PC-3 (cell line): ENCODE results near the gene WNT2B. TPM values are rescaled to one million over a fixed set of nuclear protein-coding genes. Genes with fewer than 3 reads are reported as not detected.

Source experiments
- ATAC-seq: fragments of 200-7000 bp; cut with Tn5 transposase; 2 replicates; pipeline ENCODE4 v1.9.1; 2020; ENCODE audit warnings: mild to moderate bottlenecking, moderate library complexity
- BruUV-seq: library from RNA; stranded (reverse); fragments of 400-500 nt; replicated peaks from 2 replicates; lab custom pipeline; 2021; lab: Mats Ljungman, UMichigan
- CTCF ChIA-PET: fragments of 300-600 bp; sonication (Branson Sonifier 250); formaldehyde crosslinking; loops from one replicate; lab custom pipeline; 2022; ENCODE audit warnings: antibody characterized with exemption; lab: Charles Lee
- POLR2A ChIA-PET: fragments of 300-600 bp; sonication (Branson Sonifier 250); formaldehyde crosslinking; loops from one replicate; lab custom pipeline; 2022; ENCODE audit warnings: antibody characterized with exemption; ENCODE audit not compliant: unreplicated experiment; lab: Charles Lee
- DNase-seq: peaks from one replicate; pipeline ENCODE4 v3.0.0-alpha.2; 2015
- H2AFZ ChIP-seq: fragments of 300-600 bp; sonication (generic); 2 replicates; pipeline ENCODE4 v1.6.0; 2016; ENCODE audit warnings: antibody characterized with exemption, low read length
- H3F3A ChIP-seq: fragments of 300-600 bp; sonication (generic); one replicate; pipeline ENCODE4 v1.6.0; 2017; ENCODE audit warnings: antibody characterized with exemption, low read length, control low read depth, mild to moderate bottlenecking; ENCODE audit not compliant: unreplicated experiment
- H3K27ac ChIP-seq: fragments of 300-600 bp; sonication (generic); 2 replicates; pipeline ENCODE4 v1.5.1; 2016; ENCODE audit warnings: mild to moderate bottlenecking, low read length
- H3K27me3 ChIP-seq: fragments of 300-600 bp; sonication (generic); 2 replicates; pipeline ENCODE4 v1.6.1; 2016; ENCODE audit warnings: low read length, mixed read lengths
- H3K36me3 ChIP-seq: fragments of 300-600 bp; sonication (generic); 2 replicates; pipeline ENCODE4 v1.6.1; 2016; ENCODE audit warnings: low read depth, mixed run types, low read length, mixed read lengths
- H3K4me1 ChIP-seq: fragments of 300-600 bp; sonication (generic); 2 replicates; pipeline ENCODE4 v1.5.1; 2016; ENCODE audit warnings: low read length; ENCODE audit not compliant: insufficient read depth
- H3K4me2 ChIP-seq: fragments of 300-600 bp; sonication (generic); 2 replicates; pipeline ENCODE4 v1.6.0; 2016; ENCODE audit warnings: low read length
- H3K4me3 ChIP-seq: fragments of 300-600 bp; sonication (generic); 2 replicates; pipeline ENCODE4 v1.5.1; 2016; ENCODE audit warnings: mild to moderate bottlenecking, low read length, mixed read lengths
- H3K79me2 ChIP-seq: fragments of 300-600 bp; sonication (generic); 2 replicates; pipeline ENCODE4 v1.6.1; 2017; ENCODE audit warnings: low read length, mixed read lengths
- H3K9ac ChIP-seq: fragments of 300-600 bp; sonication (generic); 2 replicates; pipeline ENCODE4 v1.6.0; 2016; ENCODE audit warnings: mild to moderate bottlenecking, low read length
- H3K9me2 ChIP-seq: fragments of 300-600 bp; sonication (generic); replicated peaks from 2 replicates; pipeline ENCODE4 v1.6.1; 2016; ENCODE audit warnings: mixed run types, low read length, mixed read lengths
- H3K9me3 ChIP-seq: fragments of 300-600 bp; sonication (generic); 2 replicates; pipeline ENCODE4 v1.6.1; 2016; ENCODE audit warnings: low read length, mixed read lengths
- H4K20me1 ChIP-seq: fragments of 300-600 bp; sonication (generic); 2 replicates; pipeline ENCODE4 v1.6.1; 2016; ENCODE audit warnings: low read length, mixed read lengths
- EZH2 ChIP-seq: fragments of 300-600 bp; sonication (generic); IDR thresholded peaks from one replicate; pipeline ENCODE4 v1.6.1; 2017; ENCODE audit warnings: antibody characterized with exemption, mild to moderate bottlenecking, low read length; ENCODE audit not compliant: unreplicated experiment
- EZH2phosphoT487 ChIP-seq: fragments of 300-600 bp; sonication (generic); IDR thresholded peaks from 2 replicates; pipeline ENCODE4 v1.6.1; 2018; ENCODE audit warnings: mild to moderate bottlenecking, antibody characterized with exemption, low read length, borderline replicate concordance
- intact Hi-C: fragments of 100-400 bp; cut with micrococcal nuclease; formaldehyde crosslinking; loops from 2 replicates; pipeline ENCODE4 v1.9.0; 2023
- total RNA-seq: library from RNA; depleted of rRNA; stranded (reverse); fragments of >200 nt; gene quantifications from 2 replicates; pipeline ENCODE4 v1.2.3, GENCODE V29; 2014
- TF ChIP-seq, protein P1 (sequence below): fragments of 300-600 bp; sonication (generic); conservative IDR thresholded peaks from 2 replicates; pipeline ENCODE4 v1.5.1; 2017; ENCODE audit warnings: antibody characterized with exemption, low read depth, mild to moderate bottlenecking, low read length

Gene WNT2B
- total RNA-seq, 1 experiment from 2014 or later, result 0.55 TPM

DNA sequence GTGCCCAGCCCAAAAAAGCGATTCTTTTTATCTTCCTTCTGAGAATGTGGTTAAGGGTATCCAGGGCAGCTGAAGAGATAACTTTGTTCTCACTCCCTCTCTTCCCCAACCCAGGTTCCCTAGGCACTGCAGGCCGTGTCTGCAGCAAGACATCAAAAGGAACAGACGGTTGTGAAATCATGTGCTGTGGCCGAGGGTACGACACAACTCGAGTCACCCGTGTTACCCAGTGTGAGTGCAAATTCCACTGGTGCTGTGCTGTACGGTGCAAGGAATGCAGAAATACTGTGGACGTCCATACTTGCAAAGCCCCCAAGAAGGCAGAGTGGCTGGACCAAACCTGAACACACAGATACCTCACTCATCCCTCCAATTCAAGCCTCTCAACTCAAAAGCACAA, 11.4 kb downstream of the WNT2B start:
- TF ChIP-seq EZH2, result no peak
- TF ChIP-seq, protein P1, sequence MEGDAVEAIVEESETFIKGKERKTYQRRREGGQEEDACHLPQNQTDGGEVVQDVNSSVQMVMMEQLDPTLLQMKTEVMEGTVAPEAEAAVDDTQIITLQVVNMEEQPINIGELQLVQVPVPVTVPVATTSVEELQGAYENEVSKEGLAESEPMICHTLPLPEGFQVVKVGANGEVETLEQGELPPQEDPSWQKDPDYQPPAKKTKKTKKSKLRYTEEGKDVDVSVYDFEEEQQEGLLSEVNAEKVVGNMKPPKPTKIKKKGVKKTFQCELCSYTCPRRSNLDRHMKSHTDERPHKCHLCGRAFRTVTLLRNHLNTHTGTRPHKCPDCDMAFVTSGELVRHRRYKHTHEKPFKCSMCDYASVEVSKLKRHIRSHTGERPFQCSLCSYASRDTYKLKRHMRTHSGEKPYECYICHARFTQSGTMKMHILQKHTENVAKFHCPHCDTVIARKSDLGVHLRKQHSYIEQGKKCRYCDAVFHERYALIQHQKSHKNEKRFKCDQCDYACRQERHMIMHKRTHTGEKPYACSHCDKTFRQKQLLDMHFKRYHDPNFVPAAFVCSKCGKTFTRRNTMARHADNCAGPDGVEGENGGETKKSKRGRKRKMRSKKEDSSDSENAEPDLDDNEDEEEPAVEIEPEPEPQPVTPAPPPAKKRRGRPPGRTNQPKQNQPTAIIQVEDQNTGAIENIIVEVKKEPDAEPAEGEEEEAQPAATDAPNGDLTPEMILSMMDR, result no peak
- TF ChIP-seq EZH2phosphoT487, result no peak
- Histone ChIP-seq H3K79me2 (no peaks in the 10 kb centered on the region), H3K9ac (no peak overlapping the region), H3K4me1 (peaks cover 5% of the 10 kb centered on the region; the same call in 1 of the 2 replicates), H3K4me3 (no peak overlapping the region), H3K9me2 (no peaks in the 10 kb centered on the region), H3K4me2 (no peak overlapping the region), H3K36me3 (peaks cover 5% of the 10 kb centered on the region; the same call in 1 of the 2 replicates), H3K27me3 (no peaks in the 10 kb centered on the region), H3F3A (no peaks in the 10 kb centered on the region), H3K27ac (no peak overlapping the region), H4K20me1 (no peaks in the 10 kb centered on the region), H2AFZ (no peak overlapping the region), H3K9me3 (no peaks in the 10 kb centered on the region)
- ChIA-PET POLR2A (no interaction called here), CTCF (no interaction called here)
- BruUV-seq, result no TSS peak
- ATAC-seq (no peak), DNase-seq (no peak)
- intact Hi-C loops, result no loop called here

DNA sequence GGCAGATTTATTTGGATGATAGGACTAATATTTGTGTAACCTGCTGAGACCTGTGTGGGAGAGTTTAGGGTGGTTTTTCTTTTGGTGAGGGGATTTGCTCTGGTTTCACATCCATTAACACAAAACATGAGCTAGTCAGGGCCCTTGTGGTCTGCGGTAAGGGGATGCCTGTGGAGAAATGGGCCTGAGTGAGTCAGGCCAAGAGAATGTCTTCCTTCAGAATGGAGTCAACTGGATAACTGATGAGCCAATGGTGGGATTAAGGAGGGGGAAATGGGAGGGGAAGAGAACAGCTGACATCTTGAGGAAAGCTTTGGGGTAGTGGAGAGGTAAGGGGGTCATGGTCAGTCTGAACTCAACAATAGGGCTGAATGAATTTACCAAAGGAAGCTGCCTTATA, 13.9 kb downstream of the WNT2B start:
- Histone ChIP-seq H3F3A (no peaks in the 10 kb centered on the region), H4K20me1 (no peaks in the 10 kb centered on the region), H2AFZ (no peak overlapping the region), H3K27ac (no peak overlapping the region), H3K27me3 (no peaks in the 10 kb centered on the region), H3K4me2 (no peak overlapping the region), H3K36me3 (peaks cover 5% of the 10 kb centered on the region; the same call in 1 of the 2 replicates), H3K9me2 (no peaks in the 10 kb centered on the region), H3K79me2 (no peaks in the 10 kb centered on the region), H3K4me1 (no peaks in the 10 kb centered on the region), H3K4me3 (no peak overlapping the region), H3K9ac (no peak overlapping the region), H3K9me3 (no peaks in the 10 kb centered on the region)
- DNase-seq (peak; percentile 42), ATAC-seq (no peak)
- intact Hi-C loops, result no loop called here
- ChIA-PET POLR2A (no interaction called here), CTCF (no interaction called here)
- no TSS peak for BruUV-seq
- TF ChIP-seq, protein P1, result no peak
- no peak for TF ChIP-seq EZH2
- TF ChIP-seq EZH2phosphoT487, result no peak

DNA sequence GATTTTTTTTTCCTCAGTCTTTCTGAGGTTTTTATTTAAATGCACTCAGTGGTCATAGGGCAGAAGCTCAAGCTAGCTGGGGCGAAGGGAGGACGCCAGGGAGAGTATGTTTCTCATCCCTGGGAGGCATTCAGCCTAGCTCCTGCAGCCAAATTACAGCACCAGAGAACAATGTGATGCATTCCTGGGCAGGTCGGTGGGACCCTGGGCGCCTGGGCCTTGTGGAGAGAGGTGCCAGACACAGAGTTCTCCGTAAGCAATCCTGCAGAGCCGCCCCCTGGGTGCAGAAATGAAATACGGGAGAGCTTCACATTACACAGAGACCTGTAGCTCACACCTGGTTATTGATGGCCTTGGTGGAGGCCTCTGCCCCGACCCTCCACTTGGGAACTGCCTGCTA, 15.5 kb downstream of the WNT2B start:
- H3K9ac ChIP-seq, result no peak overlapping the region
- TF ChIP-seq EZH2, result no peak

More for the DNA sequence above, 15.5 kb downstream of the WNT2B start:
- Histone ChIP-seq H3K79me2 (no peaks in the 10 kb centered on the region), H4K20me1 (no peaks in the 10 kb centered on the region), H3K27ac (no peak overlapping the region), H3K27me3 (no peaks in the 10 kb centered on the region), H3K4me2 (no peak overlapping the region), H2AFZ (no peak overlapping the region), H3K36me3 (peaks cover 5% of the 10 kb centered on the region; the same call in 1 of the 2 replicates), H3F3A (no peaks in the 10 kb centered on the region), H3K4me1 (peaks cover 8% of the 10 kb centered on the region), H3K4me3 (no peak overlapping the region), H3K9me3 (no peaks in the 10 kb centered on the region), H3K9me2 (no peaks in the 10 kb centered on the region)
- BruUV-seq, result no TSS peak
- DNase-seq, result no peak
- ChIA-PET CTCF (no interaction called here), POLR2A (no interaction called here)
- ATAC-seq, result no peak
- intact Hi-C loops, result no loop called here
